MCF 10A (cell line): ENCODE measurements around the gene DNAAF8. TPM values are rescaled to one million over a fixed set of nuclear protein-coding genes. Genes with fewer than 3 reads are reported as not detected.

Experiments used
- BruUV-seq: library from RNA; stranded (reverse); fragments of 400-500 nt; replicated peaks from 2 replicates; lab custom pipeline; 2021; lab: Mats Ljungman, UMichigan
- CTCF ChIA-PET: fragments of 300-600 bp; sonication (Branson Sonifier 250); formaldehyde crosslinking; extraction: SDS; loops from one replicate; lab custom pipeline; 2021; ENCODE audit warnings: antibody characterized with exemption, inconsistent platforms; lab: Yijun Ruan, JAX
- POLR2A ChIA-PET: fragments of 300-600, 350-650 bp; sonication (Branson Sonifier 250); formaldehyde crosslinking; extraction: SDS; loops from one replicate; lab custom pipeline; 2020; ENCODE audit warnings: antibody characterized with exemption, inconsistent platforms; lab: Yijun Ruan, JAX
- DNase-seq: peaks from one replicate; pipeline ENCODE4 v3.0.0-alpha.2; 2018; ENCODE audit not compliant: unreplicated experiment
- H3K27ac Mint-ChIP-seq: one replicate; pipeline ENCODE4 v1.8.0; 2022; ENCODE audit warnings: mild to moderate bottlenecking, low read depth, mixed read lengths; ENCODE audit not compliant: unreplicated experiment
- H3K27me3 Mint-ChIP-seq: one replicate; pipeline ENCODE4 v1.8.0; 2022; ENCODE audit warnings: mixed read lengths; ENCODE audit not compliant: insufficient read depth, unreplicated experiment
- H3K36me3 Mint-ChIP-seq: one replicate; pipeline ENCODE4 v1.8.0; 2022; ENCODE audit warnings: mild to moderate bottlenecking, moderate library complexity, mixed read lengths; ENCODE audit not compliant: insufficient read depth, unreplicated experiment
- H3K4me1 Mint-ChIP-seq: one replicate; pipeline ENCODE4 v1.8.0; 2022; ENCODE audit warnings: mixed read lengths; ENCODE audit not compliant: insufficient read depth, unreplicated experiment
- H3K4me3 Mint-ChIP-seq: one replicate; pipeline ENCODE4 v1.8.0; 2022; ENCODE audit warnings: mild to moderate bottlenecking, moderate library complexity, mixed read lengths; ENCODE audit not compliant: unreplicated experiment
- H3K9me3 Mint-ChIP-seq: one replicate; pipeline ENCODE4 v1.8.0; 2022; ENCODE audit warnings: mixed read lengths; ENCODE audit not compliant: unreplicated experiment
- intact Hi-C: fragments of 100-400 bp; cut with micrococcal nuclease; formaldehyde crosslinking; loops from 2 replicates; pipeline ENCODE4 v1.14.1; 2022
- total RNA-seq: library from RNA; stranded (reverse); gene quantifications from 2 replicates; pipeline ENCODE4 v1.2.3, GENCODE V29; 2022
- TF ChIP-seq, protein P1 (sequence below): fragments of 200-600 bp; IDR thresholded peaks from one replicate; pipeline ENCODE4 v1.8.0; 2022; ENCODE audit warnings: antibody characterized with exemption, mild to moderate bottlenecking; ENCODE audit not compliant: unreplicated experiment

The DNAAF8 gene
- total RNA-seq, 1 experiment from 2014 or later: 0.56 TPM

DNA sequence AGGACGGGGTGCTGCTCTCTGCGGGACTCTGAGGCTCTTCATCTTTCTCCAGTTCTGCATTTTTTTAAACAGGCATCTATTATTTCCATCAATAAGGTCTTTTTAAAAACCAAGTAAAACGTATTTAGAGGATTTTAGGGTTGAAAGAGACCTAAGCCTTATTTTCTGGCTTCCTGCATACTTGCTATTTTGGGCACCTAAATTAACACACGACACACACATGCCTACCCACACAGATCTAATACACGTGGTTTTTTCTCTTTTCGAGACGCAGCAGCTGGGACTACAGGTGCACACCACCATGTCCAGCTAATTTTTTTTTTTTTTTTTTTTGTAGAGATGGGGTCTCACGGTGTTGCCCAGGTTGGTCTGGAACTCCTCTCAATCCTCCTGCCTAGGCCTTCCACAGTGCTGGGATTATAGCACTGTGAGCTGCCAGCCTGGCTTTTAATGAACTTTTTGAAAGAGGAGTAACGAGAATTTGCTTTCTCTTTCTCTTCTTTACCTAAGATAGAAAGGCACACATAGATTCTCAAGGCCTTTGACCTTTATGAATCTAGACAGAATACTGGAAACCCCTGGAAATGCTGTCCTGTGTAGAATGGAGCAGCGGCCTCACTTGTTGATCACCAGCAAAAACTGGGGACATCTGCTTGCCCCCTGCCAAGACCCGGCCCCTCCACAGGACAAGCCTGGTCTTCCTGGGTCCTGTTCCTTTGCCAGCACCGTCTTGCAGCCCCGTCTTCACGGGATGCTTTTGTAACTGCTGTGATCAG lies 13.8 kb downstream of the DNAAF8 start:
- TF ChIP-seq, protein P1, sequence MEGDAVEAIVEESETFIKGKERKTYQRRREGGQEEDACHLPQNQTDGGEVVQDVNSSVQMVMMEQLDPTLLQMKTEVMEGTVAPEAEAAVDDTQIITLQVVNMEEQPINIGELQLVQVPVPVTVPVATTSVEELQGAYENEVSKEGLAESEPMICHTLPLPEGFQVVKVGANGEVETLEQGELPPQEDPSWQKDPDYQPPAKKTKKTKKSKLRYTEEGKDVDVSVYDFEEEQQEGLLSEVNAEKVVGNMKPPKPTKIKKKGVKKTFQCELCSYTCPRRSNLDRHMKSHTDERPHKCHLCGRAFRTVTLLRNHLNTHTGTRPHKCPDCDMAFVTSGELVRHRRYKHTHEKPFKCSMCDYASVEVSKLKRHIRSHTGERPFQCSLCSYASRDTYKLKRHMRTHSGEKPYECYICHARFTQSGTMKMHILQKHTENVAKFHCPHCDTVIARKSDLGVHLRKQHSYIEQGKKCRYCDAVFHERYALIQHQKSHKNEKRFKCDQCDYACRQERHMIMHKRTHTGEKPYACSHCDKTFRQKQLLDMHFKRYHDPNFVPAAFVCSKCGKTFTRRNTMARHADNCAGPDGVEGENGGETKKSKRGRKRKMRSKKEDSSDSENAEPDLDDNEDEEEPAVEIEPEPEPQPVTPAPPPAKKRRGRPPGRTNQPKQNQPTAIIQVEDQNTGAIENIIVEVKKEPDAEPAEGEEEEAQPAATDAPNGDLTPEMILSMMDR: no peak
- Mint-ChIP-seq H3K27me3 (no peaks in the 10 kb centered on the region), H3K27ac (no peak overlapping the region), H3K4me1 (no peaks in the 10 kb centered on the region), H3K9me3 (no peaks in the 10 kb centered on the region), H3K36me3 (peaks cover 27% of the 10 kb centered on the region), H3K4me3 (no peak overlapping the region)
- BruUV-seq: no TSS peak
- intact Hi-C loops: no loop called here
- POLR2A ChIA-PET: interaction anchor here (0.8 to 4.0 kb wide), 2 partner anchors 18 to 129 kb away, joined by 3 to 12 read pairs; partner anchors contain the start of gene ZNF500
- no peak for DNase-seq
- CTCF ChIA-PET: interaction anchor here (0.6 to 1.7 kb wide), 3 partner anchors 10 to 208 kb away, joined by 3 to 5 read pairs (median 4); no protein-coding TSS in a partner anchor

DNA sequence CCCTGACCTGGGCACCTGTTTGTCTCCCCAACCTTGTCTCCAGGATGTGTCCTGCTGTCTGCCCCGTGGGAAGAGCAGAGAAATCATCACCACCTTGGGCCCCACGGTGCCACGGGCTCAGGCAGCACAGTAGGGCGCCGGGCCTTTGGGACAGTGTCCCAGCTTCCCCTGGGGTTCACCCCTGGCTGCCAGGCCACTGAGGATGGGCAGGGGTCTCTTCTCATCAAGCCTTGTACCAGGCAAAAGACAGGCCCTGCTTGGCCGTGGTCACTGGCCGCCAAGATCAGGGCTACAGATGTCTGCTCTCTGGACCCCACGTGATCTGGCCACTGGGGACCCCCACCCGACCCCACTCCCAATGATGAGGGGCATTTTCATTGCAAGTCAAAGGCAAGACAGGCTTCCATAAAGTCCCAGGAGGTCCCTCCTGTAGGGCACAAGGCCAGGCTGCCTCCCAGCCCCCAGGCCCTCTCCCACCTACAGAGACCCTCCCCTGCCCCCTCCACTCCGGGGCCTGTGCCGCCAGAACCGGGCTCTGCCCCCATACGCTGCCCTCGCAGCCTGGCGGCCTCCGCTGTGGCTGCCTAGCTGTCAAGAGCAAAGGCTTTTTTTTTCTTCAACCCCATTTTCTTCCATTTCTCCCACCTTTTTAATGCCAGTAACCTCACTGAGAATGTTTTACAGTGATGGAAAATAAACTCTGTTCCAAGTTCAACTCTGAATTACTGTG lies 14.5 kb downstream of the DNAAF8 start:
- BruUV-seq: no TSS peak
- Mint-ChIP-seq H3K27ac (no peak overlapping the region), H3K9me3 (no peaks in the 10 kb centered on the region), H3K27me3 (no peaks in the 10 kb centered on the region), H3K4me1 (no peaks in the 10 kb centered on the region), H3K4me3 (no peak overlapping the region), H3K36me3 (peaks cover 27% of the 10 kb centered on the region)
- intact Hi-C loops: no loop called here
- DNase-seq: no peak
- TF ChIP-seq, protein P1: no peak
- POLR2A ChIA-PET: interaction anchor here (0.8 to 4.0 kb wide), 2 partner anchors 18 to 130 kb away, joined by 3 to 12 read pairs; partner anchors contain the start of gene ZNF500
- CTCF ChIA-PET: interaction anchor here (0.6 to 1.7 kb wide), 2 partner anchors 11 to 133 kb away, joined by 3 to 5 read pairs; no protein-coding TSS in a partner anchor

DNA sequence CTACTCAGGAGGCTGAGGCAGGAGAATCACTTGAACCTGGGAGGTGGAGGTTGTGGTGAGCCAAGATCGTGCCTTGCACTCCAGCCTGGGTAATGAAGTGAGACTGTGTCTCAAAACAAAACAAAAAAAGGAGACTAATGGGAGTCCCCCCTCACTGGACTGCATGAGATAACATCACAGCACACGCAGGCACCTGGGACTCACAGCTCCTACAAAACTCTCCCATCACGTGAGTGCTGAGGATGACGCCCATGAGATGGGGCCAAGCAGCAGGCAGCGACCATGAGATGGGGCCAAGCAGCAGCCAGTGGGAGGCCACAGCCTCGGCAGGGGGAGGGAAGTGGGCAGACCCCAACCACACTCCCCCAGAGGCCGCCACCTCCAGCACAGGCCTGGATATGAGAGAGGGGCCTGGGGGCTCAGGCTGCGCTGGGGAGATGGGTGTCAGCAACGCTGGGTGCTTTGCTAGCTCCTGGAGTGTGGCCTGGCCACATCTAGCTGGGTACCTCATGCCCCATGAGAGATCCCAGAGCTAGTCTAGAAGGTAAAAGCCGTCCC lies 15.4 kb downstream of the DNAAF8 start:
- H3K4me3 Mint-ChIP-seq: no peak overlapping the region
- BruUV-seq: no TSS peak
- H3K4me1 Mint-ChIP-seq: no peaks in the 10 kb centered on the region
- no peak overlapping the region for H3K27ac Mint-ChIP-seq
- DNase-seq: no peak
- TF ChIP-seq, protein P1: no peak
- H3K36me3 Mint-ChIP-seq: peaks cover 29% of the 10 kb centered on the region
- intact Hi-C loops: no loop called here
- no peaks in the 10 kb centered on the region for H3K27me3 Mint-ChIP-seq
- POLR2A ChIA-PET: interaction anchor here (4.0 kb wide), 1 partner anchor 17 kb away, joined by 12 read pairs; the partner anchor contains the start of gene ZNF500
- no peaks in the 10 kb centered on the region for H3K9me3 Mint-ChIP-seq
- CTCF ChIA-PET: no interaction called here
